Right cardiac atrium (tissue), 5 donors: ENCODE results near the gene MOCS1. TPM values are rescaled to one million over a fixed set of nuclear protein-coding genes. Genes with fewer than 3 reads are reported as not detected.

Experiments
- ATAC-seq, 2 donors: fragments of 200-7000 bp; cut with Tn5 transposase; one replicate each; pipeline versions ENCODE4 v1.8.0 to v1.9.1; 2020; ENCODE audit warnings: moderate library complexity in 2 of 2, mild to moderate bottlenecking in 1 of 2
- DNase-seq, 3 donors: peaks; one replicate each; pipeline ENCODE4 v3.0.0-alpha.2; 2020
- H3K27ac ChIP-seq: one replicate; pipeline ENCODE4 v1.5.1; 2013; ENCODE audit warnings: mild to moderate bottlenecking, low read length, control low read depth, moderate library complexity
- H3K27me3 ChIP-seq: one replicate; pipeline ENCODE4 v1.6.1; 2013; ENCODE audit not compliant: control insufficient read depth, insufficient read depth
- H3K4me1 ChIP-seq: one replicate; pipeline ENCODE4 v1.6.1; 2013; ENCODE audit warnings: low read length; ENCODE audit not compliant: control insufficient read depth, insufficient read depth
- H3K4me3 ChIP-seq: one replicate; pipeline ENCODE4 v1.5.1; 2013; ENCODE audit warnings: low read length, control low read depth
- H3K9me3 ChIP-seq: one replicate; pipeline ENCODE4 v1.6.1; 2013; ENCODE audit warnings: low read length; ENCODE audit not compliant: control insufficient read depth
- WGBS: extraction: QIAGEN DNeasy Blood & Tissue Kit; methylation state at CpG from one replicate; pipeline ENCODE4 v1.1.7; 2013; 5-methylcytosine and 5-hydroxymethylcytosine counted together
- intact Hi-C, 4 donors: fragments of 100-400 bp; cut with DNase I; formaldehyde crosslinking; loops; one replicate each; pipeline versions ENCODE4 v1.11.0 to v1.14.0; 2022 to 2023
- polyA plus RNA-seq: library from polyadenylated mRNA; stranded (reverse); fragments of 200-250 nt; gene quantifications from one replicate; pipeline ENCODE4 v1.2.3, GENCODE V29; 2013
- total RNA-seq, 4 donors: library from RNA; stranded (reverse); fragmentation: NEBNext Ultra II Directional; extraction: Animal tissue kit (Norgen Biotek cat#: 25700); gene quantifications; one replicate each; pipeline ENCODE4 v1.2.1, GENCODE V29; 2021
- donor health status: healthy with polysubstance abuse.
- donor health status: DM: no; HTN: yes; CAD: no.
- donor health status: DM: no; HTN: no; CAD: no.
- donor health status: DM: no; HTN: yes; CAD: no; lungs with severe emphysema.
- donor health status: DM: yes; HTN: yes; CAD: no.

Gene MOCS1
- total and polyA plus RNA-seq, 5 donors, result 17.2 to 24.1 (median 22.4) TPM

DNA sequence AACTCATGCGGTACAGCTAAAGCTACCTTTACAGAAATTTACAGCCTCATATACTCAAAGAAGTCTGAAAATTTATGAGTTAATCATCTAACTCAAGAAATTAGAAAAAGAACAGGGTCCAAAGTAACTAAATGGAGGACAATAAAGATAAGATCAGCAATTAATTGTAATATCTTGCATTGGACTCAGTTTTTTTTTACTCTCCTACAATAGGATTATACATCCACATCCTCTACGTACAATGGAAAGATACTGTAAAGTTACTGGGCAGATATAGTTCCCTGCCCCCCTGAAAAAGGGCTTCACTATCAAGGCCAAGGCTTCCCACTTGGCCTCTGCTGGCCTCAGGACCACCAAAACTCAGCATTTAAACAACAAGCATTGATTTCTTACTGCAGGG lies 31.5 kb upstream of the MOCS1 start:
- ATAC-seq (no peak), DNase-seq (no peak)
- H3K9me3 ChIP-seq, result no peaks in the 10 kb centered on the region
- no peak overlapping the region for H3K27ac ChIP-seq
- no peak overlapping the region for H3K4me3 ChIP-seq
- H3K4me1 ChIP-seq, result no peaks in the 10 kb centered on the region
- intact Hi-C loops, result no loop called here
- 92% methylated on average over 2 of the region's 2 CpGs for WGBS
- H3K27me3 ChIP-seq, result no peaks in the 10 kb centered on the region

DNA sequence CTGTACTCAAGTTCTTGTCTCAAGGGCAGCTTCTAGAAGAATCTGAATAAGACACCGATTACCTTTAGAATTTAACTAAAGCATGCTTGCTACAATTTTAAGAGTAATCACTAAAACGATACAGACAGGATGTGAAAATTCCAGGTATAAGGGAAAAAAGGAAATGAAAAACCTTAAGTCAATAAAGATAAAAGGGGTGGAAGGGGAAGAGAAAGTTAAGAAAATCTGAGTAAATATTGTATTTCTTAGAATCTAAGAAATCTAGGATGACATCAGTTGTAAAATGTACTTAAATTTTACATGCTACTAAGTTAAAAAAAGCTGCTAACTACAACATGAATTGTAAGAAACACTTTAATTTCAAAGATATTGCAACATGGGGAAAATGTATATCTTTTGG lies 30.3 kb upstream of the MOCS1 start:
- ATAC-seq (no peak), DNase-seq (no peak)
- Histone ChIP-seq H3K27me3 (no peaks in the 10 kb centered on the region), H3K27ac (no peak overlapping the region), H3K4me3 (no peak overlapping the region), H3K4me1 (no peaks in the 10 kb centered on the region), H3K9me3 (no peaks in the 10 kb centered on the region)
- intact Hi-C loops, result no loop called here
- WGBS, result 66% methylated on average over 2 of the region's 2 CpGs

DNA sequence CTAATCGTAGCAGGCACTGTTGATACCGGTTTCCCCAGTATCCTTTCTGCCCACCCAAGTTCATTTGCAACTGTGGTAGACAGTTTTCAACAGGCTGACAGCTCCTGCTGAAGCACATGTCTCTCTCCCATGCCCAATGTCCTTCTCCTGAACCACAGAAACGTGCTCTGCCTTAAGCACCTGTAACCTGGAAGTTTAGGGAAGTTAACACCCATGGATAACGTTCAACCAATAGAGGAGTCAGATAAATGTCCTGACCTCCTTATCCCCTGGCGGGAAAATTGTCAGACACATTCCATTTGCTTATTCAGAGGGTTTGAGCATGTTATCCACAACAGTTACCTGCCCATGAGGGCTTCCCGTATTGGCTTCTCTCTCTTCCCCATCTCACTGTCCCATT lies 29.8 kb upstream of the MOCS1 start:
- ATAC-seq (no peak), DNase-seq (no peak)
- H3K4me3 ChIP-seq, result no peak overlapping the region
- 55% methylated on average over 6 of the region's 6 CpGs for WGBS
- intact Hi-C loops, result no loop called here
- no peaks in the 10 kb centered on the region for H3K4me1 ChIP-seq
- no peaks in the 10 kb centered on the region for H3K27me3 ChIP-seq
- no peak overlapping the region for H3K27ac ChIP-seq
- H3K9me3 ChIP-seq, result no peaks in the 10 kb centered on the region

DNA sequence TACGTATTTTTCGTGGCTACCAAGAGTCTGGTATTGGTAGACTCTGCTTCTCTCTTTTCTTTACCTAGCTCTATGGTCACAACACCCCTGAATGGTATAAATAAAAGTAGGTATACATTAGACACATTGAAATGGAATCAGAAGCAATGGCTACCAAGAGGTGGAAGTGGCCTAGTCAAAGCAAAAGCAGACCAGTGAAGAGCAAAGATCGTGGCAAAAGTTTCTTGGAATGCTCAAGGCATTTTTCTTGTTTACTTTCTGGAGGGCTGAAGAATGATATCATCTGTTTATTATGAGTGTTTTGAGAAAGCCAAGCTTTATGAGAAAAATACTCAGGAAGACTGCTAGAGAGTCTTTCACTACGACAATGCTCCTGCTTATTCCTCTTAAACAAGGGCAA lies 28.6 kb upstream of the MOCS1 start:
- WGBS, result 68% methylated on average over 4 of the region's 4 CpGs
- H3K4me3 ChIP-seq, result no peak overlapping the region
- H3K27ac ChIP-seq, result no peak overlapping the region
- no peak for DNase-seq
- H3K27me3 ChIP-seq, result no peaks in the 10 kb centered on the region
- no peaks in the 10 kb centered on the region for H3K9me3 ChIP-seq
- intact Hi-C loops, result no loop called here
- ATAC-seq, result no peak
- no peaks in the 10 kb centered on the region for H3K4me1 ChIP-seq

GRCh38 chr6:39961178-39961577 lies 26.9 kb upstream of the MOCS1 start:
- ATAC-seq (peak in 1 of 2 donors; percentile 62), DNase-seq (peak in 2 of 3 donors; percentile 58 to 69)
- 47% methylated on average over 5 of the region's 5 CpGs for WGBS
- Histone ChIP-seq H3K4me3 (no peak overlapping the region), H3K27ac (no peak overlapping the region), H3K9me3 (no peaks in the 10 kb centered on the region), H3K4me1 (no peaks in the 10 kb centered on the region), H3K27me3 (no peaks in the 10 kb centered on the region)
- intact Hi-C loops, result no loop called here

DNA sequence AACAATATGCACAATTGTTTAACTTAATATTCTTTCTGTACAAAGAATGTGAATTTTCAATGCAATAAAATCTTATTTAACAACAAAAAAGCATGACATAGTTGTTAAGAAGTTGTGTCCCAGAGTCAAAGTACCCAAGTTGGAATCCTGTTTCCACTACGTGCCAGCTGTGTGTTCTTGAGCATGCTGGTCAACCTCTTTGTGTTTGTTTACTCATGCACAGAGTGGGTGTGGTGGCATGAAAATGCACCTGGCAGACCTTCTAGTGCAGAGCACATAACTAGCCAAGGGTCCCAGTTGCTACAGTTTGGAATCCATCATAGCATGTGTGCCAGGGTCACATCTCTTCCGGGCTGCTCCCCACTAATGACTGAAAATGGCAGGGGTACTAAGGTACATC lies 24.7 kb upstream of the MOCS1 start:
- no peaks in the 10 kb centered on the region for H3K9me3 ChIP-seq
- no peak overlapping the region for H3K27ac ChIP-seq
- intact Hi-C loops, result no loop called here
- no peaks in the 10 kb centered on the region for H3K27me3 ChIP-seq
- ATAC-seq (no peak), DNase-seq (no peak)
- WGBS, result 89% methylated on average over 2 of the region's 2 CpGs
- no peaks in the 10 kb centered on the region for H3K4me1 ChIP-seq
- no peak overlapping the region for H3K4me3 ChIP-seq

- ATAC-seq, result no peak
- DNase-seq, result no peak
- peaks cover 3% of the 10 kb centered on the region for H3K4me1 ChIP-seq
- H3K4me3 ChIP-seq, result no peak overlapping the region
- H3K27me3 ChIP-seq, result no peaks in the 10 kb centered on the region
- intact Hi-C loops, result no loop called here
- WGBS, result 93% methylated on average over 4 of the region's 4 CpGs
- H3K9me3 ChIP-seq, result no peaks in the 10 kb centered on the region
- no peak overlapping the region for H3K27ac ChIP-seq
Measured at GRCh38 chr6:39956936-39957335, 22.7 kb upstream of the MOCS1 start.

DNA sequence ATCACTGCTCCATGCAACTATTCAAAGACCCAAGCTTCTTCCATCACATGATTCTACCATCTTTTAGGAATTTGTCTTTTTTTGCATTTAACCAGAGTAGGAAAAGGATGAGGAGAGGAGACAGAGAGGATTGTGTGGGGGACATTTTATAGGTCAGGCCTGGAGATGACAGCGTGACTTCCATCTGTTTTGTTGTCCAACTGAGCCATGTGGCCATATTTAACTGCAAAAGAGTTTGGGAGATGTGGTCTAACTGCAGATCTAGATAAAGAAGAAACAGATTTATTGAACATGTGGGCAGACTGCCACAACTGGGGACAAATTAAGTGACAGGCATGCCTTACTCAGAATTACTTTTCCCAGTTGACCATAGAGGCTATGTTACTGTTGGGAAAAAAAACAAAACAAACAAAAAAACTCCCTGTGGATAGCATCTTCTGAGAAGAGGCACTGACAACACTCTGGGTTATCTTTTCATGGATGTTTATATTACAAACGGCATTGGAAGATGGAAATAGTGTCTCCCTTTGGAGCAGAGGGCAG lies 18.9 kb upstream of the MOCS1 start:
- Histone ChIP-seq H3K9me3 (no peaks in the 10 kb centered on the region), H3K27me3 (no peaks in the 10 kb centered on the region), H3K27ac (no peak overlapping the region), H3K4me1 (peaks cover 7% of the 10 kb centered on the region), H3K4me3 (no peak overlapping the region)
- DNase-seq, result no peak
- intact Hi-C loops, result no loop called here
- WGBS, result 61% methylated on average over 2 of the region's 2 CpGs
- no peak for ATAC-seq

- Histone ChIP-seq H3K4me1 (peaks cover 7% of the 10 kb centered on the region), H3K27ac (no peak overlapping the region), H3K27me3 (no peaks in the 10 kb centered on the region), H3K9me3 (no peaks in the 10 kb centered on the region), H3K4me3 (no peak overlapping the region)
- ATAC-seq (peak; percentile 79 to 87), DNase-seq (no peak)
- intact Hi-C loops, result no loop called here
- WGBS, result 61% methylated on average over 4 of the region's 4 CpGs
Measured at GRCh38 chr6:39952167-39952566, 17.9 kb upstream of the MOCS1 start.

DNA sequence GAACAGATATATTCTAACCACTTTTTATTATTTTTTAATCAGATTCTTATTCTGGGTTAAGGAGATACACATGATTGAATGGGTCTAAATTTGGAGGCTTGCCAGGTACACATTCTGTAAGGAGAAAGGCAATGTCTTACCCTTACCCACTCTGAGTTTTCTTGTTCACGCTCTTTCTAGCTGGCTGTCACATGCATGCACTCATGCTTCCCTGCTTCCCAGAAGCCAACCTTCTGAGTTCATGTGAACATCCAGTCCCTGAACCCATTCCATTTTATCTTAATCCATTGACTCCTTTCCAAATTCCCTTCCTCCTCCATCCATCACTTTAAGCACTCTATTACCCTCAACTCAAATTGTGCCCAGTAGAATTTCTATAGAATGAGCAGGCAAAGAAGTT lies 17.5 kb upstream of the MOCS1 start:
- DNase-seq, result no peak
- H3K4me1 ChIP-seq, result peaks cover 7% of the 10 kb centered on the region
- no peaks in the 10 kb centered on the region for H3K9me3 ChIP-seq
- peak; percentile 76 to 91 for ATAC-seq
- no peak overlapping the region for H3K27ac ChIP-seq
- intact Hi-C loops, result no loop called here
- H3K27me3 ChIP-seq, result no peaks in the 10 kb centered on the region
- no peak overlapping the region for H3K4me3 ChIP-seq
- 52% methylated on average over 1 of the region's 1 CpG for WGBS

GRCh38 chr6:39951191-39951590 lies 16.9 kb upstream of the MOCS1 start:
- intact Hi-C loops, result no loop called here
- DNase-seq (no peak), ATAC-seq (no peak)
- Histone ChIP-seq H3K9me3 (no peaks in the 10 kb centered on the region), H3K27me3 (no peaks in the 10 kb centered on the region), H3K27ac (peak overlapping the region; percentile 58), H3K4me1 (peaks cover 7% of the 10 kb centered on the region), H3K4me3 (no peak overlapping the region)
- WGBS, result 77% methylated on average over 5 of the region's 5 CpGs

DNA sequence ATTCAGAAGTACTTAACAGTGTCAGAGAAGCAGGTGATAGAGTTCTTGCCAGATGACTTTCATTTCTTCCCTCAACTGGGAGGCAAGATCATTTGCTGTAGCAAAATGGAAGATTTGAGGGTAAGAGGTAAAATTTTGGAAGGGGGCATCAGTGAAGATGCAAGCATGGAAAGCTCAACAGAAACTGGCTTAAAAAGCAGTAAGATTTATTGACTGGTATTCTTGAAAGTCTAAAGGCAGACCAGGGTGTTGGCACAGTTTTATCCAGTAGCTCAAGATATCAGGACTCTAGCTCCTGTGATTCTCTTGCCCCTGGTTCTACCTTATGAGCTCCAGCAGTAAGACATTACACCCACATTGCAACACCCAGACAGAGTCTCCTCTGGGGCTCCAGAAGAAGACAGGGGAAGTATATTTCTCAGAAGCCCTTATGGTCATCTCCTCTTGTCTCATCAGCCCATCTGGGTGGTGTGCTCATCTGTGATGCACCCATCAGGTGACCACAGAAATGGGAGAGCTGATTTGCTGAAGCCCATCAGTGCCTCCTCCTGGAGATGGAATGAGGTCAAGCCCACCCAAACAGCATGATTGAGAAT lies 16.0 kb upstream of the MOCS1 start:
- Histone ChIP-seq H3K9me3 (no peaks in the 10 kb centered on the region), H3K4me3 (no peak overlapping the region), H3K27me3 (no peaks in the 10 kb centered on the region), H3K4me1 (peaks cover 7% of the 10 kb centered on the region), H3K27ac (no peak overlapping the region)
- no peak for ATAC-seq
- no peak for DNase-seq
- intact Hi-C loops, result no loop called here
